ENCODE results near the gene PER1. TPM values are rescaled to one million over a fixed set of nuclear protein-coding genes. Genes with fewer than 3 reads are reported as not detected.
A peak's percentile ranks its signal among the peaks of the same experiment; 100 is the strongest.

Gene PER1
- total and polyA plus RNA-seq, 9 of the 15 experiments (the other 6 are each of a cell fraction or from before 2014, with no cell fraction given), result 0.13 to 26.0 (median 3.4) TPM

- TF ChIP-seq ZNF133 (CRISPR knock-in tag; IDR thresholded peaks at IDR 0.05), result no peak
- no peak for TF ChIP-seq NFYB (IDR thresholded peaks at IDR 0.05; ENCODE audit: extremely low read depth, insufficient read length)
- peak; percentile 50; the same call in 1 of the 2 replicates for TF ChIP-seq KLF13 (tag; IDR thresholded peaks at IDR 0.05; ENCODE audit: borderline replicate concordance, low read depth)
- peak; percentile 85 for TF ChIP-seq ATF7 (IDR thresholded peaks at IDR 0.05)
- peak; percentile 38; the same call in 1 of the 2 replicates for TF ChIP-seq CBFA2T3 (IDR thresholded peaks at IDR 0.05)
- TF ChIP-seq ARID1B (IDR thresholded peaks at IDR 0.05), result peak; percentile 46; the same call in 1 of the 2 replicates
- peak; percentile 58; the same call in 1 of the 2 replicates for TF ChIP-seq DPF2 (IDR thresholded peaks at IDR 0.05)
- no peak for TF ChIP-seq KHSRP (IDR thresholded peaks at IDR 0.05)
- TF ChIP-seq FOXA3 (CRISPR knock-in tag; conservative IDR thresholded peaks at IDR 0.05 in 1 of 2, IDR thresholded peaks at IDR 0.05 in 1 of 2), result no peak
- TF ChIP-seq ZNF695 (CRISPR knock-in tag; IDR thresholded peaks at IDR 0.05), result no peak
- TF ChIP-seq GABPA (tag; conservative IDR thresholded peaks at IDR 0.05; ENCODE audit: low read depth), result peak; percentile 49
- no peak for TF ChIP-seq GTF2B (IDR thresholded peaks at IDR 0.05; ENCODE audit: extremely low read depth, insufficient read length)
- peak in 1 of 2 experiments; percentile 22; a peak in 1 of 4 replicates for TF ChIP-seq ZNF639 (CRISPR knock-in tag; conservative IDR thresholded peaks at IDR 0.05 in 1 of 2, IDR thresholded peaks at IDR 0.05 in 1 of 2)
- TF ChIP-seq HNRNPL (IDR thresholded peaks at IDR 0.05; ENCODE audit: low read depth, low read length), result no peak
- no peak for TF ChIP-seq NR2F6 (CRISPR knock-in tag; IDR thresholded peaks at IDR 0.05)
- TF ChIP-seq NONO (IDR thresholded peaks at IDR 0.05; ENCODE audit: low read depth in 2 of 2, low read length in 1 of 2), result no peak; a peak in 1 of 4 replicates
- TF ChIP-seq RCOR1 (IDR thresholded peaks at IDR 0.05; ENCODE audit: borderline replicate concordance in 1 of 2, low read depth in 2 of 2, low read length in 2 of 2), result 0 out of 4 replicates have a peak, but pooled peaks of 1 of the 2 experiments have one; percentile 32
- no peak for TF ChIP-seq SNAPC5 (CRISPR knock-in tag; IDR thresholded peaks at IDR 0.05)
- no peak for TF ChIP-seq DMBX1 (CRISPR knock-in tag; IDR thresholded peaks at IDR 0.05; ENCODE audit: borderline replicate concordance)
- TF ChIP-seq TAL1 (IDR thresholded peaks at IDR 0.05), result peak; percentile 10; the same call in 1 of the 2 replicates
- no peak for TF ChIP-seq ZNF384 (IDR thresholded peaks at IDR 0.05; ENCODE audit: low read depth, low read length)
- no peak for TF ChIP-seq PHB2 (IDR thresholded peaks at IDR 0.05; ENCODE audit: low read depth)
- TF ChIP-seq TRIM24 (IDR thresholded peaks at IDR 0.05), result no peak
- TF ChIP-seq HEY1 (CRISPR knock-in tag; IDR thresholded peaks at IDR 0.05; ENCODE audit: borderline replicate concordance), result no peak
- no peak for TF ChIP-seq NCOA4 (IDR thresholded peaks at IDR 0.05; ENCODE audit: partially characterized antibody)
- no peak for TF ChIP-seq GMEB1 (CRISPR knock-in tag; IDR thresholded peaks at IDR 0.05)
- no peak for TF ChIP-seq RHOXF2B (CRISPR knock-in tag; conservative IDR thresholded peaks at IDR 0.05)
Observed at GRCh38 chr17:8153957-8154607, 1.9 kb upstream of the PER1 start (continued).

Data from K562 (cell line).